ENCODE data around the gene PRR7.

PRR7 gene

GRCh38 chr5:177453852-177454396 lies 7.3 kb downstream of the PRR7 start:
- DNase-seq = no peak

GRCh38 chr5:177454397-177455035 lies 7.9 kb downstream of the PRR7 start:
- DNase-seq = peak; percentile 94

GRCh38 chr5:177455036-177455660 lies 8.5 kb downstream of the PRR7 start:
- DNase-seq = peak; percentile 92

DNA sequence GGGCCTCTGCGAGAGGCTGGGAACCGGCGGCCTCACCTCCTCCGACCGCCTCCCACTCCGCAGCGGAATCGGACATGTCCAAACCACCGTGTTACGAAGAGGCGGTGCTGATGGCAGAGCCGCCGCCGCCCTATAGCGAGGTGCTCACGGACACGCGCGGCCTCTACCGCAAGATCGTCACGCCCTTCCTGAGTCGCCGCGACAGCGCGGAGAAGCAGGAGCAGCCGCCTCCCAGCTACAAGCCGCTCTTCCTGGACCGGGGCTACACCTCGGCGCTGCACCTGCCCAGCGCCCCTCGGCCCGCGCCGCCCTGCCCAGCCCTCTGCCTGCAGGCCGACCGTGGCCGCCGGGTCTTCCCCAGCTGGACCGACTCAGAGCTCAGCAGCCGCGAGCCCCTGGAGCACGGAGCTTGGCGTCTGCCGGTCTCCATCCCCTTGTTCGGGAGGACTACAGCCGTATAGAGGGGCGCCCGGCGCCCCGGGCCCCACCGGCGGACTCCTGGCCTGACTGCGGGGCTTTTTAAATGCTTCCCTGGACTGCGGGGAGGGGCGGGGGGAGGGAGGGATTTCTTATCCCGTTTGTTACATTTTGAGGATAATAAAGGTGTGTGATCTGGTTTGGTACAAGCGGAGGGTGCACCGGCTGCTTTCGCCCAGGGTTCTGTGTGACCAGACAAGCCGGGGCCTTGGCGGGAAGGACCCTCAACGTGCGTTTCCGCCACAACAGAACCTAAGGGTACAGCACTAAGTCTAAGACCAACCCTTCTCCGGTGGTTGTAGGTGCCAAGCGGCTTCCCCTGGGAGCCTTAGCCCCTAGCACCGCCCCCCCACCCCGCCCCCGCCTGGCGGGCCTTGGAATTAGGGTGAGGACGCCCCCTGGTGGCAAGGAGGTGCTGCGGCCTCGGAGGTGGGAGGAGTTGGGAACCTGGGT lies 9.3 kb downstream of the PRR7 start:
- DNase-seq = peak; percentile 94

- DNase-seq = no peak
These were observed 10.0 kb downstream of the PRR7 start for GRCh38 chr5:177456591-177456964.

GRCh38 chr5:177456976-177457851 lies 10.6 kb downstream of the PRR7 start:
- DNase-seq = peak; percentile 62

GRCh38 chr5:177457852-177458681 lies 11.5 kb downstream of the PRR7 start:
- DNase-seq = no peak

DNA sequence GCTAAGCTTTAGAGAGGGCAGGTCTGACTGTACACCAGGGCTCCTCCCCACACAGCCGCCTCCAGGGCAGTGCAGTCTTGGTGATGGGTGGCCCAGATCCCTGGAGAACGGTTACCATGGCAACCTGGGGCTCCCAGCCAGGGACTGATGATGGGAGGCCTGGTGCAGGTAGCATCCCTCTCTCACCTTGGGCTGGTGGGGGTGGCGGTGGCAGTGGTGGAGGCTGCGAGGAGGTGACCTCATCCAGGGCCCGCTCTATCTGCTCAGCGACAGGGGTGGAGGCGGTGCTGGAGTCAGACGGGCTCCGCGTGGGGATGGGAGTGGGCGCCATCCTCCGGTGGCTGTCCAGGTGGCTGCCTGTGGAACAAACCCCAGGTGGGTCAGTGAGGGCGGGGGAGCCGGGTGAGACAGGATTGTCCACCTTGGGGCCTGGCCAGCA lies 12.3 kb downstream of the PRR7 start:
- no peak for DNase-seq

- no peak for DNase-seq
These were observed 12.7 kb downstream of the PRR7 start for GRCh38 chr5:177459357-177459756.

DNA sequence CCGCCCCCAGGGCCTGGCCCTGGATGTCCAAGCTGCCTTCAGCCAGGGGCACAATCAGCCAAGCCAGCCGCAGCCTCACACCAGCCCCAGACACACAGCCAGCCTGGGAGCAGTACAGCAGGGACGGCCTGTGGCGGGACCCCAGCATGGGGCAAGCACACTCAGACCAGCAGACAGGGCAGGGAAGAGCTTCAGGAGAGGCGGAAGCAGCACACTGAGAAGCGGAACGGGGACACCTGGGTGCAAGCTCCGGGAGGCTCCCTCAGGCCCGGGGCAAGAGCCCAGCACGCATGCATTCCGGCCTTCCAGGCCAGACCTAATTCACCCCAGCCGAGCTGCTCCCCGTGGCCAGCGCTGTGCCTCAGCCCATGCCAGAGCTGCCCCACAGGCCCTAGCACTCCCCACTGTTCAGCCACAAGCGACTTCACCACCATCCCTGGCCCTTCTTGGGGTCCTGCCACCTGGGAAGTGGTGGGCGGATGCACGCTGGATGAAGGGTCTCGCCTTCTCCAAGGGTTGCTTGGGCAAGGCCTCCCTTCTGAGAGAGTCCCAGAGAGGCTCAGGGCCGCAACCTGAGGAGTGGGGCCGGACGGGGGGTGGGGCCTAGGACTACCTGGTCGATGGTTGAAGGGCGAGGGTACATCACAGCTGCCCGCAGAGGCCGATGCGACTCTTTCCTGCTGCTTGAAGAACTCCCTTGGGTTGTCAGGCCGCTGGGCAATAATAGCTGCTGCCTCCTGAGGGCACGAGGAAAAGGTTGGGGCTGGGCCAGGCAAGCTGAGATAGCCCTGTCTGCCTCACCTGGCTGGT lies 13.4 kb downstream of the PRR7 start:
- no peak for DNase-seq

- DNase-seq = no peak
These were observed 15.5 kb downstream of the PRR7 start for GRCh38 chr5:177462021-177462670.

DNA sequence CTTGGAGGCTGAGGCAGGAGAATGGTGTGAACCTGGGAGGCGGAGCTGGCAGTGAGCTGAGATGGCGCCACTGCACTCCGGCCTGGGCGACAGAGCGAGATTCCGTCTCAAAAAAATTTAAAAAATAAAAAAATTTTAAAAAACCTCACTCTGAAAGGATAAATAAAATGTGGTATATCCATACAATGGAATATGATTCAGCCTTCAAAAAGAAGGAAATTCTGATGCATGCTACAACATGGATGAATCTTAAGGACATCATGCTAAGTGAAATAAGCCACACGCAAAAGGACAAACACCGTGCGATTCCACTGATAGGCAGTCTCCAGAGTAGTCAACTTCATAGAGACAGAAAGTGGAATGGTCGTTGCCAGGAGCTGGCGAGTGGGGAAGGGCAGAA lies 18.4 kb downstream of the PRR7 start:
- DNase-seq = no peak

DNA sequence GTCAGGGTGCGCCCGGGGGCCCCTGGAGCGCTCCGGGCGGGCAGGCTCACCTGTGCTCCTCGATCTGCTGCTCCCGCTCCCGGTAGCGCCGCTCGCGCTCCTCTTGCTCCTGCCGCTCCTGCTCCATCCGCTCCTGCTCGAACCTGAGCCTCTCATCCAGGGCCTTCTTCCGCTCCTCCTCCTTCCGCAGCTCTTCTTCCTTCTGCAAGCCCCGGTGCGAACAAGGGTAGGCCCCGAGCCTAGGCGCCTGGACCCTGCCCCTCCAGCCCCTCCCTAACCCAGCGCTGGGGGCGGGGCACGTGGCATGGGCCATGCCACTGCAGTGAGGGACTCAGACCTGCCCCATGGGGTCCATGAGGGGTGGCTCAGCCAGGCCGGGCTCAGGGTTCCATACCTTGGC lies 20.2 kb downstream of the PRR7 start:
- no peak for DNase-seq

DNA sequence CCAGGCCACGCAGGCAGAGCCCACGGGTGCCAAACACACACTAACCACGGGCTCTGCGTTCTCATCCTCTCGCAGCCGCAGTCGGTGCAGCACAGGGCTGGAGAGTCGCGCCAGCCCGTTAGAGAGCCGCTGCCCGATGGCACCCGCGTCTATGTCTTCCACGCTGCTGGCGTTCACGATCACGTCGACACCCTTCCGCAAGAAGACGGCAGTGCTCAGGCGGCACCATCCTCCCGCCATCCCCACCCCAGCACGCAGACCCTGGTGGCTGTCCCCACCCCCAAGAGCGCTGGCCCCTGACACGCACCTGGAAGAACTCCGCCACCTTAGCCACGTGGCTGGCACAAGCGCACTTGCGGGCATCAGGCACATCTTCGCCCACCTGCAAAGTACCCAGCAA lies 20.8 kb downstream of the PRR7 start:
- no peak for DNase-seq

- DNase-seq = no peak
These were observed 21.7 kb downstream of the PRR7 start for GRCh38 chr5:177468329-177468684.

- DNase-seq = no peak
These were observed 22.3 kb downstream of the PRR7 start for GRCh38 chr5:177468685-177469628.

GRCh38 chr5:177469750-177470525 lies 23.3 kb downstream of the PRR7 start:
- DNase-seq = no peak
